Epithelial cell of proximal tubule (primary cell): ENCODE results near the gene PPP2R2C. TPM values are rescaled to one million over a fixed set of nuclear protein-coding genes. Genes with fewer than 3 reads are reported as not detected.

Source experiments
- DNase-seq: peaks from one replicate; pipeline ENCODE4 v3.0.0-alpha.2; 2011; ENCODE audit warnings: low read depth
- H3K4me3 ChIP-seq: 2 replicates; pipeline ENCODE4 v1.5.1; 2011; ENCODE audit warnings: low read depth, mild to moderate bottlenecking, low read length
- total RNA-seq: library from RNA; depleted of rRNA; stranded (reverse); fragments of >200 nt; gene quantifications from 2 replicates; pipeline ENCODE4 v1.2.3, GENCODE V29; 2015
- TF ChIP-seq, protein P1 (sequence below): conservative IDR thresholded peaks from 2 replicates; pipeline ENCODE4 v1.5.1; 2012; ENCODE audit warnings: low read depth, mild to moderate bottlenecking, low read length

The PPP2R2C gene
- total RNA-seq, 1 donor from 2014 or later: not detected

DNA sequence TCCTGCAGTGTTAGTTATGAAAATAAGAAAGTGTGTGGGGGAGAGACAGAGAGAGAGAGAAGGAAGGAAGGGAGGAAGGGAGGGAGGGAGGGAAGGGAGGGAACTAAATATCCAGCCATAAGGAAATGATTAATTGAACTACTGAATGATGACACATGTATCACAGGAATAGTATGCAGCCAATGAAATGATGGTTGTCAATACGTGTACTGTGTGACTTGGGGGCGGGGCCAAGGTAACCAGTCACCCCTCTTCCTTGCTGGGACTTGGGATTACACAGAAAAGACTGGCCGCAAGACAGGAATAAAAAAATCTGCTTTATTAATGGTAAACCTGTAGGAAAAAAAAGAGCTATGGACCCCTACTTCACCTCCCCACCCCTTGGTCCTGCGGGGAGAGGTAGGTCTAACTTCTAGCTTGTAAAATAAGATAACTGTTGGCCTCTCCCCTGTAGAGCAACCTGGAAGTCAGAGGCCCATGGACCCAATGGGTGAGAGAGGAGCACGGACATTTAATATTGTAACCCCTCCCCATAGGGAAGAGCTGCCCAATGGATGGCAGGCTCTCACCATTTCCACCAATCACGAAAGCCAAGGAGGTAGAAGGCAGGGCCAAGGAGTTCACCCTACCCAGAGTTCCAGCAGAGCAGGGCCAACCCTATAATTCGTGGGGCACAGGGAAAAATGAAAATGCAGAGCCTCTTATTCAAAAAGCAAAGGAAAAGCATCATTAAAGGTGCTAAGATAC lies 7.4 kb downstream of the PPP2R2C start:
- TF ChIP-seq, protein P1, sequence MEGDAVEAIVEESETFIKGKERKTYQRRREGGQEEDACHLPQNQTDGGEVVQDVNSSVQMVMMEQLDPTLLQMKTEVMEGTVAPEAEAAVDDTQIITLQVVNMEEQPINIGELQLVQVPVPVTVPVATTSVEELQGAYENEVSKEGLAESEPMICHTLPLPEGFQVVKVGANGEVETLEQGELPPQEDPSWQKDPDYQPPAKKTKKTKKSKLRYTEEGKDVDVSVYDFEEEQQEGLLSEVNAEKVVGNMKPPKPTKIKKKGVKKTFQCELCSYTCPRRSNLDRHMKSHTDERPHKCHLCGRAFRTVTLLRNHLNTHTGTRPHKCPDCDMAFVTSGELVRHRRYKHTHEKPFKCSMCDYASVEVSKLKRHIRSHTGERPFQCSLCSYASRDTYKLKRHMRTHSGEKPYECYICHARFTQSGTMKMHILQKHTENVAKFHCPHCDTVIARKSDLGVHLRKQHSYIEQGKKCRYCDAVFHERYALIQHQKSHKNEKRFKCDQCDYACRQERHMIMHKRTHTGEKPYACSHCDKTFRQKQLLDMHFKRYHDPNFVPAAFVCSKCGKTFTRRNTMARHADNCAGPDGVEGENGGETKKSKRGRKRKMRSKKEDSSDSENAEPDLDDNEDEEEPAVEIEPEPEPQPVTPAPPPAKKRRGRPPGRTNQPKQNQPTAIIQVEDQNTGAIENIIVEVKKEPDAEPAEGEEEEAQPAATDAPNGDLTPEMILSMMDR: no peak

DNA sequence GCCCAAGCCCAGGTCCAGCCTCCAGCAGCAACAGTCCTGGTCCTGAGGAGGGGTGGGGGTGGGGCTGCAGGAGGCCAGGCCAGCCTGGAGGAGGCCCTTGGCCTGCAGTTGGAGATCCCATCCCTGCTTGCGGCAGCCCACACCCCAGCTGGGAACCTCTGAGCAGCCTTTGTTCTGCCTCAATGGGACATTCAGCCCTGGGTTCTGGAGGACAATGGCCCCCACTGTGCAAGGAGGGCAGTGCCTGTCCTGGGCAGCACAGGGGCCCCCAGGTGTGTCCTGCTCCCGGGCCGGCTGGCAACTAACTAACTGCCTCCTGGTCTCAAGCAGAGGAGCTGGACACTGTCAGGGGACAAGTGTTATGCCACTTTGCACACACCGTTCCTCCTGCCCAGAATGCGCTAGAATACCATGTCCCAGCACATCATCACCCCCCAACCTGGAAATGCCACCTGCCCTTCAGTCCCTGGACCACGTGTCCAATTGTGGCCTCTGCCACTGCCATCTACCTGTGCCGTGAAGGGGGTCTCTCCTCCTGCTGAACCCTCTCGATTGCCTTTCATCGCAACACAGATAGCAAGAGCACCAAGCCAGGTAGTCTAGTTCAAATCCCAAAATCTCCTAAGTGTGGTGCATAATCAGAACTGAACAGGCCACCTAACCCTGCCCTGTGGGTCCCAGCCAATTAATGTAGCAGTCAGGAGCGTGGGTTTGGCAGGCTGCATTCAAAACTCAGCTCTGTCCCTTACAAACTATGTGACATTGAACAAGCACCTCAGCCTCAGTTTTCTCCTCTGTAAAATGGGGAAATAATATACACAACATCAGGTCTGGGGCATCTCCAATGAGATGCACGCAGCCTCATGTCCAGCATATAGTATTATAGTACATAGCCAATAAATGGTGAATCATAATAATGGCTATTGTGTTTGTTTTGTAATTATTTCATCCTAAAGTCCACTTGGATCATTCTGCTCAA lies 8.8 kb downstream of the PPP2R2C start:
- DNase-seq: no peak
- no peak overlapping the region for H3K4me3 ChIP-seq
- TF ChIP-seq, protein P1: no peak

More for the DNA sequence above, 7.4 kb downstream of the PPP2R2C start:
- no peak for DNase-seq
- no peak overlapping the region for H3K4me3 ChIP-seq

DNA sequence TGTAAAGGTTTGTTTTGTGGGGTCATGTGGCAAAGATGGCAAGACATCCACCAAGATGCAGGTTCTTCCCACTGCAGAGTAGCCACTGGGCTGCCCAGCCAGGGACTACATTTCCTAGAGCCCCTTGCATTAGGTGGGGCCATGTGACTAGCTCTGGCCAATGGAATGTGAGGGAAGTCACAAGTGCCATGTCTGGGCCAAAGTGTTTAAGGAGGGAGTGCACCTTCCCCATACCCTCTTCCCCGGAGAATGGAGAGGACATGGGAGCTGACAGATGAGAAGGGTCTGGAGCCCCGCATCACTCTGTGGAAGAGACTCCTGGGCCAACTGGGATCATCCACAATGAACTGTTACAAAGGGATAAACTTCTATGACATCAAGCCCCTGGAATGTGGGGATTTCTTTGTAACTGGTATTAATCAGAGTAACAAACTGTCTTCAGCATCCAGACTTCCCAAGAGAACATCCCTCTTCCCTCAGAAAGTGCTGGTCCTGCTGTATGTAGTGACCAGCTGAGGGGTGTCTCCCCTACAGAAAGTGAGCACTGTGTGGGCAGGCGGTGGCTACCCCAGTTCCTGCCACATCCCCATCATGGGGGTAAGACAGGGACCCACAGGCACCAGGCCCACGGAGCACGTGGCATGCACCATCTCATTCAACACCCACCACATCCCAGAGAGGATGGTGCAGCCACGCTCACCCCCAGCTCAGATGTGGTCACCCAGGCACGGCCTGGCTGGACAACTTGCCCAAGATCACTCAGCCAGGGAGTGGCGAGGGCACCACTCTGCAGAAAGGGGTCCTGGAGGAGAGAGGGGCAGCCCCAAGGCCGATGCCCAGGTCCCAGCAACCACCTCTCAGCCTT lies 10.9 kb downstream of the PPP2R2C start:
- no peak for DNase-seq
- TF ChIP-seq, protein P1: no peak
- no peak overlapping the region for H3K4me3 ChIP-seq

DNA sequence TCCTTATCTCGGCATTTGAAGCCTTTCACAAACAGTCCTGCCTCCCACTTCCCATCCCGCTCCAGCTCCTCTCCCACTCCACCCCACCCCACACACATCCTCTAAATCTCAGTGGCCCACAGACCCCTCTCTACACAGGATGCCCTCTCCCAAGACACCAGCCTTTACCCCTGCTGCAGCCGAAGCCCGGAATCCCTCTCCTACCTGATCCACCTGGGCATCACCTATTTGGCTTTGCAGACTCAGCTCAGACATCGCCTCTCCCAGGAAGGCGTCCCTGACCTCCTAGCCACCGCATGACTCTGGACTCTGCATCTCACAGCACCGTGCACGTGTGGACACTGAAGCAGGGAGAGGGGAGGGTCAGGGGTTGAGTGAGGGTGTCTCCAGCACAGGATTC lies 11.5 kb downstream of the PPP2R2C start:
- TF ChIP-seq, protein P1: no peak
- DNase-seq: no peak
- H3K4me3 ChIP-seq: no peak overlapping the region

DNA sequence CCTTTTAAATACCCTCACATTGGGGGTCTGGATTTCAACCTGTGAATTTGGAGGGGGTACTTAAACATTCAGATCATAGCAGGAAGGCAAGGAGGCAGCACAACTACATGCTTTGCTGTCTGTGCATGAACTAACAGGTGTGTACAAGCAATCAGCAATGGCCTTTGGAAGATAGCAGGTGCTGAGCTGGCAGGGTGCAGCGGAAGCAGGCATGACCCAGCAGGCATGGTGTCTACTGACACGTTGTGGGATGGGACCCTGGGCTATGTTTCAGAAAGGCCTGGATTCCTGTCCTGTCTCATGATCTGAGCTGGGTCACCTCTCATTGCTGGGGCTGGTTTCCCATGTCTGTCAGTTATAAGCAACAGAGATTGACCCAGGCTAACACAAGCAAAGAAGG lies 13.9 kb downstream of the PPP2R2C start:
- TF ChIP-seq, protein P1: no peak
- no peak for DNase-seq
- no peak overlapping the region for H3K4me3 ChIP-seq

DNA sequence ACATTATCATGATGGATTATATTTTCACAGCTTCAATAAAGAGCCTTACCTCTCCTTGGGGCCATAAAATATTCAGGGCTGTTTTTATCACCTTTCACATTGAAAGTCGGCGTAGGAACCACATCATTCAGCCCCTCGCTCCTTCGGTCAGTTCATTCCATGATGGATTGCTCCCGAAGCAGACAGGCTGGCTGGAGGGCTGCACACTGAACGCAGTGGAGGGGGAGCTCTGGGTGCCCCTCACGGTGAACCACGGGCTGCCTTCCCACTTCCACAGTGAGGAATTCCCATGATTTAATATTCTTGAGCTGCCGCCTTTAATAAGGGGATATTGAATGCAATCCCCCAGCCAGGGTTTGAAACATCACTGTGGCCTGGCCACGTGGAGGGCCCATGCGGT lies 16.0 kb downstream of the PPP2R2C start:
- H3K4me3 ChIP-seq: no peak overlapping the region
- no peak for DNase-seq

More for the DNA sequence above, 16.0 kb downstream of the PPP2R2C start:
- TF ChIP-seq, protein P1: no peak
